ENCODE results near the gene TMEM212.

The TMEM212 gene

DNA sequence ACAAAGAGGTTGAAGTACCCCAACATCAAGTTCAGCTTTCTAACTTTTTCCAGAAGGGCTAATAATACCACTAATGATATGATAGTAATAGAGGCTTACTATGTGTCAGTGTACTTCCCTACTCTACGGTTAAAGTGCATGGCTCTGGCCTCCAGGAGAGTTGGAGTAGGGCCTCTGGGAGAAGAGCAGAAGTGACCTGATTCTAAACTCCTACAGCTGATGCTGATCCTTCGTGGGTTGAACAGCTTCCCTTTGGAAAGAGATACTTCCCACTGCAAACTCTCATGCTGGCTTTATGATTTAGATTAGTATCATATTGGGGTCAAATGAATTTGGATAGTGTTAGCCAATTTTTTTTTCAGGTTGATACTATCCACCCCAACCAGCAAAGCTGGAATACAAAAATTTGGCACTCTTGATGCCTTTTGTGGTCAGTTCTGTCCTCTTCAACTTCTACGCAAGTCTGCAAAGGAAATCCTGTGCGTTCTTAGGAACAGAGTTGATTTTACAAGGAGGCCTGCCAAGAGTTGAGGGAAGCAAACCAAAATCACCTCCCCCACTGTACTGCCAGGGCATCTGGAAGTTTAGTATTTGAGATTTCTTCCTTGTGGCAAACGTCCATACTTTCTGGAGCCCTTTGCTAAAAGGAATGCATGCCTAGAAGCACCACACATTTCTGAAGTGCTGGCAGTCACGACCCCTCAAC, 17.8 kb downstream of the TMEM212 start:
- DNase-seq (ENCODE audit: low read depth): no peak

DNA sequence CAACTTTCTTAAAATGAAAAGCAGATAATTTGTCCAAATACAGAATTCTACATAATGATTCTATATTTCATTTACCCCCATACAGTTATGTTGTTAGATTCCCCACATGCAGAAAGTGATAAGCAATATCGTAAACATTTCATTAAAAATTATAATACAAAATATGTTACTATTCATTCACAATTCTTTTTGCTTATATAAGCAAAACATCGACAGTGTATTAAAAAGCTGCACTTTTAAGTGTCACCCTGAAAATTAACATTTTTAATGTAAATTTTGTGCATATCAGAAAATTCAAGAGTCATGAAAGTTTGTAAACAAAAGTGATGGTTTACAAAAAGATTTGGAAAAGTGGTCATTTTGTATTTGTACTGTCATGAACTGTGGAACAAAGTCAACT, 19.2 kb downstream of the TMEM212 start:
- no peak for DNase-seq (ENCODE audit: low read depth)

DNA sequence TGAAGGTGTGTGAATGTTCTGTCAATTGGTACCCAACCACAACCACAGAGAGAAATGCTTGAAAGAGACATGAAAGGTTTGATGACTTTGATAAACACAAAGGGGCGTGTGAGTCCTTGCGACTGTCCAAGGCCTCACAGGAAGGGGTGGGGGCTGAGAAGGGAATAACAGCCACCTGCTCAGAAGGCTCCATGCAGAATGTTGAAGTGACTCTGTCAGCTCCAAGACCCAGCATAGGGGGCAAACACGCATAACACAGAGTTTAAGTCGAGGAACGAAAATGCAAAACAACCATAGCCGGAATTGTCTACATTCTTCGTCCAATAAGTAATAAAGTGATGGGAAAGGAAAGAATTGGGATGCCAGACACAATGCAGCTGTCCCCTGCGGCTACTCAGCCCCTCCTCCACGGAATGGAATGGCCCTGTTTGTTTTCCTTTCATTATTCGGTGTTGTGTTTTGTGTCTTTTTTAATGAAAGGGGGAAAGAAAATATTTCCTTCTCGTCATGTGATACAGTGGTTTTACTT, 19.9 kb downstream of the TMEM212 start:
- no peak for DNase-seq (ENCODE audit: low read depth)

DNA sequence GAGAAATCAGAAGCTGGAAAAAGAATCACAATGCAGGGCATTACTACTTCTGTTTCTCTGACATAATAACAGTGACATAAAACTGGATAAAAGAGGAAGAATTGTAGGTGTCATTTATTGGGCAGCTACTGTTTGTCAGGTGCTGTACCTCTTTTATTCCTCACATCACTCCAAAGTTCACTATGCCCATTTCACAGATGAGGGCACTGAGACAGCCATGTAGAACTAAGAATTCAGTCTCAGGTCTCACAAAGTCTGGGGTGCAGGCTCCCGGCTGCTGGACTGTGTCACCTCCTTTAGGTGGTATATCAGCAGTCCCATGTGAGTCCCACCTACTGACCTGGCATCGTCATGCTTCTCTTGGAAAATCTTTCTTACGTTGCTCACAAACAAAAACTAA, 20.8 kb downstream of the TMEM212 start:
- DNase-seq (ENCODE audit: low read depth): no peak

DNA sequence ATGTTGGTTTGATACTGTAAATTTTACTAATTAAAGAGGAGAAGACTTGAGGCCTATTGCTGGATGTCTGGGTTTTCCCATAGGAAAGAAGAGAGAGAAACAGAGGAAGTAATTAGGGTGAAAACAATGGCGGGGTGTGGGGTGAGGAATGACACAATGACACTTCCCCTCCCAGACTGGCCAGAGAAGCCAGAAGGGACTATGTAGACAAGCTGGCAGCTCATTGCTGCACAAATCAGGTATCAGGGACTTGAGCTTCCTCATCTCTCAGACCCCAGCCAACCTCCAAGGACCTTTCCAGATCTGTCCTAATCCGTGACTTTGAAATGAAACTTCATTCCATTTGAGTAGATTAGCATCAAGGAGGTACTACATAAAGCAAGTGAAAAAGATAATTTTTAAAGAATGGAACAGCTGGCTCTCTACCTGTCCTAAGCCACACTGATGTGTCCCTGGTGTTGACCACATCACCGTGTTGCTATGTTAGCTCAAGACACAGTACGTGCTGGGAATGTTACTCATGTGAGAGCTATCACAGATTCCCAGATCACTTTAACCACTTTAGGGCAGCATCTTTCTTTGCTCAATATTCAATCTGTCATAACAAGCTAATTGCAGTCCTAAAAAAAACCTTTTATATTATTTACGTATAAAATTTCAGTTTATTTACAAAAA, 22.2 kb downstream of the TMEM212 start:
- no peak for DNase-seq (ENCODE audit: low read depth)

DNA sequence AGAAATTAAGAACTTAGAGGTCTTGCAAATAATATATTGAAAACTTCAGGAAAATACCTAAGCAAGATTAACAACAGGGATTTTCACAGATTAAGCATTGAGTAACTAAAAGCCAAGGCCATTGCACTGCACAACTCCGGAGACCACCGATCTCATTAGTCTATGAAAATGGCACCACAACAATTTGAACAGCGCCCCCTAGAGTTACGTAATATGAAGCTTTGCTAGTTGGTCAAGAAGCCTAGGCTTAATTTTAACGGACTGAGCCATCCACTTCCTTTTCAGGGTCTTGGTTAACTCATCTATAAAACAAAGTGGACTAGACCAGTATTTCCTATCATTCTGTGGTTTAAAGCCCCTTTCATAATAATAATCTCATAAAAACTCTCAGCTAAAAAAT, 24.8 kb downstream of the TMEM212 start:
- DNase-seq (ENCODE audit: low read depth): no peak

DNA sequence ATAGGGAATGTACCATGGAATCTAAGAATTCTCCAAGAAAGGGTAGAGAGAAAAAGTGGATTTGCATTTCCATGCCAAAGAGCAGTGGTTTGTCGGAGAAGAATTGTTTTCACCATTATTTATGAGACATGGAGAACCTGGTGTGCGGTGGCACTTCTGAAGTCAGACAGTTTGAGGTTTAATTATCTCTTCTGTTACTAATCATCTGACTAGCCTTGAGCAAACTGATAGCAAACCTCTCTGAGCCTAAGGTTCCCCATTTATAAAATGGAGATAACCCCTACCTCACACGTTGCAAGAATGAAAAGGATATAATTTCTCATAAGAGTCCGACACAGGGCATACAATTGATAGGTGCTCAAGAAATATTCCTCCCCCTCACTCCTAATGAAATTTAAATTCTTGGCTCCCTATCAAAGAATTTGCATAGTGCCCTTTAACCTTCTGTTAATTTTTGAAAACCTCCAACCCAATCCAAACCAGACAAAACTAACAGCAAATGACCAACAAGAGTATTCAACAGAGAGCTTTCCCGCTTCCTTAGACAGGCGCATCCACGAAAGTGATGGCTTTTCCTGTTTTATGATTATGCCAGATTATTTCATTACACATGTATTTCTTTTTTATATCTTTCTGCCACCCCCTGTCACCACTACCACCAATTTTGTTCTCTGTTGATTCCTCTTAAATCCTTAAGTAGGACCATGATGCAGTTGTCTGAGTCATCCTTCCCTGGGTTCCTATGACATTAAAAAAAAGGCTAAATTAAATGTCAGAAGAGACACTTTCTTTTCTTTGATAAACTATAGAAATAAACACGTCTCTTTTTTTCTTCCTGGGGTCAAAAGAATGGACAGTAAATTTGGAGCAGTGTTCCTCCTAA, 28.5 kb downstream of the TMEM212 start:
- no peak for DNase-seq (ENCODE audit: low read depth)

DNA sequence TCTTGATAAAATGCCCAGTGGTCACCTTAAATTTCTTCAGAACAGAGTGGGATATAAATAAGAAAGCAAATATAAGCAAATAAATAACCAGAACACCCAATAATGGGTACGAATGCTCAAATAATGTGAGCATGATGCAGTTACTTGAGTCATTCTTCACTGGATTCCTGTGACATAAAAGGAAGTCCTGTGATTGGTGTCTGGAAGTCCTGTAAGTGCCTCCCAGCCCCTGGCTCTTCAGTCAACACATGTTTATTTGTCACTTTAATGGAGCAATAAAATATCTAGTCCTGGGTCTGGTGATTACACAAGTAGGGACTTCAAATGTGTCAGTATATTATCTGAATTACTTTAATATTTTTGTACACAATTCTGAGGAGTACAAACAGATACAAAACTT, 30.4 kb downstream of the TMEM212 start:
- DNase-seq (ENCODE audit: low read depth): no peak

DNA sequence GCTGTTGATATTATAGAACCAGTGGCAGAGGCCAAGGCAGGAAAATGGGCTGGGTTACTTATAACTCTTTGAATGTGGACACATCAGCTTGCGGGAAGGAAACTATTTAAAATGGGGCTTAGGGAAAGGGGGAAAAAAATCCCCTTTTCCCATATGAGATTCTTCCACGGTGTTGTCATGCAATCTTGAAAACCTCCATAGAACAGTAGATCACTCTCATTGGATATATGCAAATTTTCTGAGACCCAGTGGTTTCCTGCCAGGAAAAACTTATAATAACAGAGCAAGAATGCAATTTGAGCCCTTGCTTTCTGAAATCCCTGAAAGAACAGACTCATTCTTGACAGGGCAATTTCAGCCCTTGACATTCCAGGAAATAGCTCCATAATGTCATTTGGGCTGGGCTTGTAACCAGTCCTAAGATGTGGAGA, 31.1 kb downstream of the TMEM212 start:
- no peak for DNase-seq (ENCODE audit: low read depth)

DNA sequence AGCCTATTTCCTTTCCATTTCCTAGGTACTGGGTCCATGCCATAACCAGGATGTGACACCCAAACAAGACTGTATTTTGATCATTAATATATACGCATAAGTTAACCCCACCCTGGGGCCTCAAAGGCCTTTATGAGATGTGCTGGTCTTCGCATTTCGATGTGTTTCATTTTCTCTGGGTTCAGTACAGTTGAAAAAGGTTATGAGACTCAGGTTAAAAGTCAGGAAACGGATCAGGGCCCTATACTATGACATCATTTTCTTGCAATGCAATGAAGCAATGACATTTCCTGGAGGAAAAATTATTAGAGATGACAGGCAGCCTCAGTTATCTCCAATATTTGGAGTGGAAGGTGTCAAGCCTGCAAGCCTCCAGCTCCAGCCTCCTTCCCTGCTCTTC, 31.7 kb downstream of the TMEM212 start:
- DNase-seq (ENCODE audit: low read depth): no peak

DNA sequence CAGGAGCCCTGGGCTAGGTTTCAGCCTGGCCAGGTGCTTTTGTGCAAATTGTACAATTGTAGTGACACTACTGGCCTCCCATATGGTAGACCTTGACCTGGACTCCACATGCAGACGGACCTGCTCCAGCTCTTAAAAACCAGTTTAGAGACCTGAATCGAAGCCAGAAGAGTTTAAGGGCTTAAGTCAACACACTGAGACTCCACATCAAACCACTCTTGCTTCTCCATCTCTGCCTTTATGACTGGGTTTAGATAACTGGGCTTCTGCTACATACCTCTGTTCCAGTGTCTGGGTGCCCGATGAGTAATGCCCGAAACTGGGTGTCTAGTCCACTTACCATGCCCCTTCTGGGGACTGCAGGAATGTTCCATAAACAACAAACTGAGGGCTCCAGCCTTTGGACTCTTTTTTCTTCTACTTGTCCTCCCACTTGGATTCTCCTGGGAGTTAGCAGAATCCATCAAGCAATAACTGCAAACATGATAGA, 32.8 kb downstream of the TMEM212 start:
- no peak for DNase-seq (ENCODE audit: low read depth)

DNA sequence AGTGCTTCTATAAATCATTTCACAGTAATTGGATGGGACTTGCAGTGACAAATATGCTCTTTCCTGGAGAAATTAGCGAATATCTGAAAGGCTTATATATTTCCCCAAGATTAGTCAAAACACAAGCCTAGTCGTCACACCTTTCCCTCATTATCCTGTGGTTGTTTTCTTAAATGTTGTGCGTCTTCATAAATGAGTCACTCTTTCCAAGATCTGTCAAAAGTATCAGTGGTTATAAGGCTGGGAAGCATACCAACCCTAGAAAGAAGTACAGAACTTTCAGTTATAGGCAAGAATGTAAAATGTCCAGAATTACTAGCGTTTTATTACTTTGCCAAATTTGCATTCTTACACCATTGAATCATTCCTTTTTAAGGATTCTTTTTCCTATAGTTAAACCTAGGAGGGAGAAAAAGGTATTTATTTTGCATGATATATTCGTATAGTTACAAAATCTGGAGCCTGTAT, 33.6 kb downstream of the TMEM212 start:
- DNase-seq (ENCODE audit: low read depth): no peak

DNA sequence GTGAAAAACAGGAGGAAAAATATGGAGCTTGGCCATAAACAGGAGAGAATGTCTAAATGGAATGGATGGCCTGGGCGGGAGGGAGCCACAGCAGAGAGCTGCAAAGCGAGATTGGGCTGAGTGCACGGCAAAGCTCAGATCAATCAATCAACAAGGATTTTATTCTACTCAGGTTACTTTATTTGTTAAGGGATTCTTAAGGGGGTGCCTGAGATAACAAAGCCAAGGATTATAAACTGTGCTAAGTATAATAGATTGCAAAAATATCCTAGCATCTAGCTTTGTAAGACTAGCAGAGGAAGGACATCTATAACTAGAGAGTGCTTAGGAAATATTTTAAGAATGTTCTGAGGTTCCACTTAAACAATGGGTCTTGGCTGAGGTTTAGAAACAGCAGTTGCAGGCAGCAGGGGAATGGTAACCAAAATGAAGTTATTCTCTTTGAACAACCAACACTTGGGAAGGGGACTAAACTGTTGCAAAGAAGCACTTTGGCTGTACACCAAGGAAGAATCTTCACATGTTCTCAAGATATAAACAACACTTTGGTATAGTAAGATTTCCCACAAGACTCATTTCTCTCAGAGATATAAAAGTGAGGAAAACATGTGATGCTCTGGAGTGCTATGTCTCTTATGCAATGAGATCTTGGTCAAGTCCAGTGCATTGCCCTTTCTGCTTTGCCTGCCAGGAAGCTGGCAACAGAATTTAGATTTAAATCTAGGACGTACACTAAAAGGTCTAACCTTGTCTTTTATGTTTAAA, 35.5 kb downstream of the TMEM212 start:
- DNase-seq (ENCODE audit: low read depth): no peak

DNA sequence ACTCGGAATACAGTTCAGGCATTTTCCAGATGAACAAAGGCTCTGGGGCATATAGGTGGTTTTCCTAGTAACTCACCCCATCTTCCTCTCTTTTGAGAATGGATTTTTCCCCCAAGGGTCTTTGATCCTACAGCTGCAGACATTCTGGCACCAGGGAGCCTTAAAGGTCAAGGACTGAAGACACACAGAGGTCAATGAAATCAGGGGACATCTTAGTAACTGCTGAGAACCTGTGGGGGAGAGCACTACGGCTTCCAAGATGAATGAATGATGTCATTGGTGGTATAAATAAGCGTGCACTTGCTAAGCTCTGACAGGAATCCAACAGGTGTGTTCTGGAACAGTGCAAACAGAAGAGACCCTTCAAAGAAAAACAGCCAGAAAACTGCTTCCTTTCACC, 36.3 kb downstream of the TMEM212 start:
- no peak for DNase-seq (ENCODE audit: low read depth)

DNA sequence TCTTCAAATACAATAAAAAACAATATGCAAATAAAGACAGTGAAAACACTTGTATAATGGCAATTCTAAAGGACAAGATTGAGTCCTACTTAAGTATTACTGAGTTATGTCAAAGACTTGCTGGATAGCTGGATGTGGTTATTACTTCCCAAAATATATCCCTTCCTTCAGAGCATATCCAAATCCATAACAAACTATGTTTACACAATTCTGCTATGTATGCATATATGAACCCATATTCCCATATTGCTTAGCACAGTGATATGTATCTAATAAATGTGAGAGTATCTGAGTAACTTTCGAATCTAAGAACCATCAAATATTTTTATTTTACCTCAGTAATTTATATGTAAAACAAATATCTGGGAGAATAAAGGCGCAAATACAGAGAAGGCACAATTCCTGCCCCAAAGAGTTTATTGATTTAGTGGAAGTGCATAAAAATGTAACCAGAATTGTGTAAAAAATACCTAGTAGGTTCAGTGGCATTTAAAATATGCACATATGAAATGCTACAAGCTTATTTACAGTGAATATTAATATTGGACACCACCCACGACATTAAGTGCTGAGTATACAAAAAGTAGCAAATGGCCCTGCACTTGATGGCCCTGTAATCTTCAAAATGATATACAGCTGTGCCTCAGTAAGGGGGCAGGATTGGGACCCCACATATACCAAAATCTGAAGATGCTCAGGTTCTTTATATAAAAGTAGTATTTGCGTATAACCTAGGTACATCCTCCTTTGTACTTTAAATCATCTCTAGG, 37.1 kb downstream of the TMEM212 start:
- no peak for DNase-seq (ENCODE audit: low read depth)

DNA sequence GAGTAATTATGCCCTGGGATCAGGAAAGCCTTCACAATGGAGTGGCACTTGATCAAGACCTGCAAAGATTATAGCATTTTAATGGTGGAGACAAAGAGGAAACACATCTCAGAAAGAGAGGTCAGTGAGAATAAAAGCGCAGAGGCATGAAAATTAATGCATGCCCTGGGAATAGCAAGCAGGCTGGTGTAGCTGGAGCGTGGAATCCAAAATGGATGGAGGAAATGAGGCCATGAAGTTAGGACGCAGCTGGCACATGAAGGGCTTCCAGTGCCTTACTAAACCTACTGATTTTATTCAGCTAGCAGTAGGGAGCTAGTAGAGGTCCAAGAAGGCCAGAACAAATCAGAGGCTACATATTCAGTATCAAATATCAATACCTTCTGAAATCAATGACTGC, 38.1 kb downstream of the TMEM212 start:
- no peak for DNase-seq (ENCODE audit: low read depth)

DNA sequence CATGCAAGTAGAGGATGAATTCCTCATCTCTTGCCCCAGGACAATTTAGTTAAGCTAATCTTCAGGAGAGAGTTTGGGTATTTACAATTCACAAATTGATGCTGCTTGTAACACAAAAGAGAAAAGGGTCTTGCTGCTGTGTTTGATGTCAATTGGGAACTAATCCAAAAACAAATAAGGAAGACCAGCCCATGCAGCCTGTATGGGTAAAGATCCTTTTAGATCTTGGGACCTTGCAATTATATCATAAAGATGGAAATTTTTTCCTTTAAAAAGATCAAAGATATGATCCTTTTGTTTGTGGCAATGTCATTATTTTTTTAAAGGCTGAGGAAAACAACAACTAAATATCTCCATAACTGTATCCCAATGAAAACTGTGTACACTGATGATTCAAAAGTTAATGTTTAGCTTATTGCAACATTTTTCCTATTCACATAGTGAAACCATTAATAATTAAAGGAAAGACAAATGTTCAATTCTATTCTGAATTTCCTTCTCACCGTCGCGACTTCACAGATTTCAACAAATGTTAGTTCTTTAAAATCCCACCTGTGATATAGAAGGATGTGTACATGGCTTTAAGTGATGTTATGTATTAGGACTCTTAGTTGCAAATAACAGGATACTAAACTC, 40.2 kb downstream of the TMEM212 start:
- no peak for DNase-seq (ENCODE audit: low read depth)

DNA sequence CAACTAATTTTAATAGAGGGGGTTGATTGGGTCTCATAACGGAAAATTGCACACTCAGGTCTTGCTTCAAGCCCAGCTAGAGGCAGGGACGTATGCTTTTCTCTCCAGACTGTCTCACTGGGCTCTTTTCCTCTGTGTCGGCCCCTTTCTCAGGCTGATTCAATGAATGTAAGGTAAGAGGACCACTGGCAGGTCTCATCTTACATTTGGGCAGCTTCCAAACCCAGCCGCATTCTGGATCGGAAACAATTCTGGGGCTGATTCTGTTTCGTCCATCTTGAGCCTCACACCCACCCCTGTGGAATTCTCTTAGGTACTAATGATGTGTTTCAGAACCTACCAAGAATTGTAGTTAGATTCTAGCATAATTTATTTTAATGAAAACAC, 40.7 kb downstream of the TMEM212 start:
- no peak for DNase-seq (ENCODE audit: low read depth)

DNA sequence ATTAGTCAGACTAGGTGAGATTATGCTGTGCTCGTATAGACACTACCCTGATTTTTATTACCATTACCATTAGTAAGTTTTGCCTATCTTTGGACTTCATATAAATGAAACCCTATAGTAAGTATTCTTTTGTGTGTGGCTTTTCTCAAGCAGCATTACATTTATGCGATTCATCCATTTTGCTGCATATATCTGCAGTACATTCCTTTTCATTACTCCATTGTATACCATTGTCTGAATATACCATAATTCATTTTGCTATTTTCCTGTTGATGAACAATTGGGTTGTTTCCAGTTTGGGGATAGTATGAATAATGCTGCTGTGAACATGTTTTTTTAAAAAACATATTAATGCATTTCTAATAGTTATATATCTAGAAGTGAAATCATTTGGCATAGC, 45.3 kb downstream of the TMEM212 start:
- DNase-seq (ENCODE audit: low read depth): no peak

DNA sequence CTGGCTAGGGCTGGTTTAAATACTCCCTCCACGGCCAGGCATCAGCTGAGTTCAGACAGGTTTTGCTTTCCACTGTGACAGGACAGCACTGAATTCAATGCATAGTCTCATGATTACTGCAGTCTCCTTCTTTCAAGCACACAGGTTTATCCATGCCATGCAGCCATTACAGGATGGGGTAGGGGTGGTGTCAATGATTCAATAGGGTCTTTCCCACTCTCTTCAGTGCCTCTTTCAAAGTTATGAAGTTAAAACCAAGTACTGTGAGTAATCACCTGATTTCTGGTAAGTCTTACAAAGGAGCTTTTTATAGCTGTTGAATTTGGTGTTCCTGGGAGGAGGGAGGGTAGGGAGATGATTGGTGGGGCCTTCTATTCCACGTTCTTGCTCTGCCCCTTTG, 47.2 kb downstream of the TMEM212 start:
- DNase-seq (ENCODE audit: low read depth): no peak

Measured in stimulated activated CD8-positive, alpha-beta memory T cell treated with anti-CD3 and anti-CD28 coated beads, Interleukin-4, amount 100 ng/mL, for 24 hours (primary cell).